Measurements from ENCODE around the gene EXOSC7. TPM values are rescaled to one million over a fixed set of nuclear protein-coding genes. Genes with fewer than 3 reads are reported as not detected.

The EXOSC7 gene
- total RNA-seq, 4 donors from 2014 or later: 20.3 to 46.4 (median 38.8) TPM

- no peak overlapping the region for H3K27ac ChIP-seq
- in situ Hi-C loops (cut with MboI; ENCODE audit: low pct_ligation_motif_present in 1 of 4, low pct_unique_long_range_greater_than_20kb in 1 of 4, low sequenced_read_pairs in 3 of 4): no loop called here
- WGBS, 2 donors (ENCODE audit: low coverage in 1 of 2): 68 to 72% methylated on average over 2 to 4 of the region's 4 CpGs
- H3K4me3 ChIP-seq: no peak overlapping the region
- no peaks in the 10 kb centered on the region for H3K9me3 ChIP-seq
- DNase-seq: no peak
- peaks cover 5 to 35% (median 27%) of the 10 kb centered on the region in 4 donors for H3K4me1 ChIP-seq
- intact Hi-C loops (cut with DNase I; ENCODE audit: low total_unique reads): no loop called here
- H3K27me3 ChIP-seq: no peaks in the 10 kb centered on the region
- no peaks in the 10 kb centered on the region for H3K36me3 ChIP-seq
- TF ChIP-seq POLR2A (IDR thresholded peaks at IDR 0.05): no peak
- TF ChIP-seq POLR2AphosphoS5 (IDR thresholded peaks at IDR 0.05): no peak
- no peak for TF ChIP-seq CTCF (IDR thresholded peaks at IDR 0.05)
- no peak for TF ChIP-seq EP300 (IDR thresholded peaks at IDR 0.05; ENCODE audit: low read depth)
These were observed 84.3 kb downstream of the EXOSC7 start for GRCh38 chr3:45060165-45060892.

Small RNA genes within 50 kb of the gene (small RNA-seq; reads per million reads assigned to genes)
- gene RNU5B-3P: 0 reads per million in 4 donors

Other genes starting within 250 kb of the EXOSC7 start
- gene ZNF501, start 246.6 kb upstream of the EXOSC7 start, total RNA-seq: 1 to 10 TPM in 3 of 4 donors, not detected in 1; 1.1 to 4.8 (median 2.6) TPM
- 10 to 100 TPM in 2 of 4 donors, 1 to 10 TPM in 2; 5.6 to 18.3 (median 13.7) TPM for gene KIAA1143, start 214.6 kb upstream of the EXOSC7 start, total RNA-seq
- gene KIF15, start 214.4 kb upstream of the EXOSC7 start, total RNA-seq: 10 to 100 TPM in 1 of 4 donors, under 1 TPM in 2, not detected in 1; 0.95 to 11.5 (median 0.96) TPM
- 10 to 100 TPM in 3 of 4 donors, not detected in 1; 10.0 to 13.7 (median 12.3) TPM for gene TMEM42, start 114.3 kb upstream of the EXOSC7 start, total RNA-seq
- gene TGM4, start 101.6 kb upstream of the EXOSC7 start, total RNA-seq: not detected
- 100 to 1,000 TPM; 142 to 258 (median 170) TPM for gene ZDHHC3, start 70 bp upstream of the EXOSC7 start, total RNA-seq
- gene CLEC3B, start 50.1 kb downstream of the EXOSC7 start, total RNA-seq: 10 to 100 TPM in 3 of 4 donors, 1 to 10 TPM in 1; 6.0 to 70.7 (median 16.4) TPM
- gene CDCP1, start 170.1 kb downstream of the EXOSC7 start, total RNA-seq: 10 to 100 TPM; 41.6 to 64.6 (median 53.4) TPM

Data from transverse colon (tissue), 4 donors.